ENCODE data around the gene CEP44.
A peak's percentile ranks its signal among the peaks of the same experiment; 100 is the strongest.
"Not testable (repeated sequence)": the region's sequence is repeated elsewhere in the genome, so short reads cannot be mapped to it uniquely, and the experiment has no call there.

CEP44 gene

GRCh38 chr4:174357321-174357720, 73.6 kb downstream of the CEP44 start:
- Histone ChIP-seq H3K4me1 (ENCODE audit: control insufficient read depth in 1 of 2, insufficient read depth in 1 of 2, low read depth in 1 of 2, low read length in 1 of 2) (peaks cover 0 to 3% of the 10 kb centered on the region in 2 experiments), H3K4me3 (ENCODE audit: low read depth in 1 of 2, low read length in 1 of 2) (no peak overlapping the region), H3K36me3 (no peaks in the 10 kb centered on the region), H3K27me3 (no peaks in the 10 kb centered on the region), H3K9me3 (no peaks in the 10 kb centered on the region), H3K27ac (no peak overlapping the region)
- no peak for TF ChIP-seq CTCF (IDR thresholded peaks at IDR 0.05)

DNA sequence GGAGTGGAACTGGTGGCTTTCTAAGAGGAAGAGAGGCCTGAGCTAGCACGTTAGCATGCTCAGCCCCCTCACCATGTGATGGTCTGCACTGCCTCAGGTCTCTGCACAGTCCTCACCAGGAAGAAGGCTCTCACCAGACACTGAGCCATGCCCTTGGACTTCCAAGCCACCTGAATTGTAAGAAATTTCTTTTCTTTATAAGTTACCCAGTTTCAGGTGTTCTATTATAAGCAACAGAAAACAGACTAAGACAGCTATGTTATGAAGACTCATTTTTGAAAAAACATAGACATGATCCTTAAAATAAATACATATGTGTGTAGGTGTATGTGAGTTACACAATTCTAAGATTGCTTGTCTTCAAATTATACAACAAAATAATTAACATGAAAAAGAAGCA, 74.7 kb downstream of the CEP44 start:
- H3K27ac ChIP-seq = no peak overlapping the region
- H3K36me3 ChIP-seq = no peaks in the 10 kb centered on the region
- H3K4me1 ChIP-seq (ENCODE audit: control insufficient read depth in 1 of 2, insufficient read depth in 1 of 2, low read depth in 1 of 2, low read length in 1 of 2) = no peaks in the 10 kb centered on the region
- H3K9me3 ChIP-seq = no peaks in the 10 kb centered on the region
- H3K27me3 ChIP-seq = no peaks in the 10 kb centered on the region
- no peak overlapping the region for H3K4me3 ChIP-seq (ENCODE audit: low read depth in 1 of 2, low read length in 1 of 2)
- TF ChIP-seq CTCF (IDR thresholded peaks at IDR 0.05) = no peak

DNA sequence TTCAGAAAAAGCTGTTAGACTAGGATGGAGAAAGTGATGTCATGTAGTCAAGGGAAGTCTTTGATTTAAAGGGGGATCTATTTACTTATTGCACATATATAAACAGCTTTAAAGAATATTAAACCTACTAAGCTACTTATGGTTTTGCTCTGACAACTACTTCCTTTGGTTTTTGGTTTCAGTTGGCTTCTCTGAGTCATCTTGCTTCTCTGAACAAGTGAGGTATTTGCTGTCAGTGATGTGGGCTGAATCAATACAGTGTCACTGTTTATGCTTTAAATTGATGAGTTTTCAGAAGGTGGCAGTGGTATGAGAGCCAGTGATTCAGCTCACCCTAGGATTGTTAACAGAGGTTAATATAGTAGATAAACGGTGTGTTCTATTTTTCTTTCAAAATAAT, 75.1 kb downstream of the CEP44 start:
- Histone ChIP-seq H3K4me3 (ENCODE audit: low read depth in 1 of 2, low read length in 1 of 2) (no peak overlapping the region), H3K4me1 (ENCODE audit: control insufficient read depth in 1 of 2, insufficient read depth in 1 of 2, low read depth in 1 of 2, low read length in 1 of 2) (no peaks in the 10 kb centered on the region), H3K27me3 (no peaks in the 10 kb centered on the region), H3K27ac (no peak overlapping the region), H3K9me3 (no peaks in the 10 kb centered on the region), H3K36me3 (no peaks in the 10 kb centered on the region)
- no peak for TF ChIP-seq CTCF (IDR thresholded peaks at IDR 0.05)

GRCh38 chr4:174362340-174362739, 78.6 kb downstream of the CEP44 start:
- TF ChIP-seq CTCF (IDR thresholded peaks at IDR 0.05) = no peak
- Histone ChIP-seq H3K9me3 (no peaks in the 10 kb centered on the region), H3K36me3 (no peaks in the 10 kb centered on the region), H3K27ac (no peak overlapping the region), H3K27me3 (no peaks in the 10 kb centered on the region), H3K4me3 (ENCODE audit: low read depth in 1 of 2, low read length in 1 of 2) (no peak overlapping the region), H3K4me1 (ENCODE audit: control insufficient read depth in 1 of 2, insufficient read depth in 1 of 2, low read depth in 1 of 2, low read length in 1 of 2) (no peaks in the 10 kb centered on the region)

GRCh38 chr4:174363782-174364181, 80.1 kb downstream of the CEP44 start:
- not testable (repeated sequence) for H3K4me3 ChIP-seq (ENCODE audit: low read depth in 1 of 2, low read length in 1 of 2); H3K36me3 ChIP-seq; H3K27me3 ChIP-seq; H3K9me3 ChIP-seq; H3K27ac ChIP-seq; H3K4me1 ChIP-seq (ENCODE audit: control insufficient read depth in 1 of 2, insufficient read depth in 1 of 2, low read depth in 1 of 2, low read length in 1 of 2)

GRCh38 chr4:174365018-174365587, 81.4 kb downstream of the CEP44 start:
- Histone ChIP-seq H3K4me3 (ENCODE audit: low read depth in 1 of 2, low read length in 1 of 2) (no peak overlapping the region), H3K36me3 (no peaks in the 10 kb centered on the region), H3K27me3 (no peaks in the 10 kb centered on the region), H3K4me1 (ENCODE audit: control insufficient read depth in 1 of 2, insufficient read depth in 1 of 2, low read depth in 1 of 2, low read length in 1 of 2) (no peaks in the 10 kb centered on the region), H3K27ac (no peak overlapping the region), H3K9me3 (no peaks in the 10 kb centered on the region)
- peak; percentile 15 for TF ChIP-seq CTCF (IDR thresholded peaks at IDR 0.05)
